HG03432 (cell line): ENCODE results near the gene LAD1.

Source experiments
- ATAC-seq: cut with Tn5 transposase; IDR thresholded peaks from one replicate; pipeline ENCODE4 v1.9.1; 2021; ENCODE audit warnings: mild to moderate bottlenecking, moderate library complexity; ENCODE audit not compliant: unreplicated experiment

Gene LAD1, protein sequence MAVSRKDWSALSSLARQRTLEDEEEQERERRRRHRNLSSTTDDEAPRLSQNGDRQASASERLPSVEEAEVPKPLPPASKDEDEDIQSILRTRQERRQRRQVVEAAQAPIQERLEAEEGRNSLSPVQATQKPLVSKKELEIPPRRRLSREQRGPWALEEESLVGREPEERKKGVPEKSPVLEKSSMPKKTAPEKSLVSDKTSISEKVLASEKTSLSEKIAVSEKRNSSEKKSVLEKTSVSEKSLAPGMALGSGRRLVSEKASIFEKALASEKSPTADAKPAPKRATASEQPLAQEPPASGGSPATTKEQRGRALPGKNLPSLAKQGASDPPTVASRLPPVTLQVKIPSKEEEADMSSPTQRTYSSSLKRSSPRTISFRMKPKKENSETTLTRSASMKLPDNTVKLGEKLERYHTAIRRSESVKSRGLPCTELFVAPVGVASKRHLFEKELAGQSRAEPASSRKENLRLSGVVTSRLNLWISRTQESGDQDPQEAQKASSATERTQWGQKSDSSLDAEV

DNA sequence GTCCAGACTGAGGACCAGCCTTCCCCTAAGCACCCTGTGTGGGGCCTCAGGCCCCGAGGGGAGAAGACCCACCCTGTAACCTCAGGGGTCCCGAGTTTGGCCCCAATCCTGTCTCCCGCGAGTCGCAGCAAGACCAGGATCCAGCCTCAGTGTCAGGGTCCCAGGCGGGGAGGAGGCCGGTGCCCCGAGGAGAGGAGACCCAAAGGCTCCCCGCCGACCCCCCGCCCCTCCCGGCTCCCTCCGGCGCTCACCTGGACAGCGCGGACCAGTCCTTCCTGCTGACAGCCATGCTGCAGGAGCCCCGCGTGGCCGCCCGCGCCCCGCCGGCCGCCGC is at the start of gene LAD1:
TSS of gene LAD1 (minus strand) at position 307 of the 334 bp plus-strand sequence. CDS start at position 289, 18 bp downstream.
- no peak for ATAC-seq

DNA sequence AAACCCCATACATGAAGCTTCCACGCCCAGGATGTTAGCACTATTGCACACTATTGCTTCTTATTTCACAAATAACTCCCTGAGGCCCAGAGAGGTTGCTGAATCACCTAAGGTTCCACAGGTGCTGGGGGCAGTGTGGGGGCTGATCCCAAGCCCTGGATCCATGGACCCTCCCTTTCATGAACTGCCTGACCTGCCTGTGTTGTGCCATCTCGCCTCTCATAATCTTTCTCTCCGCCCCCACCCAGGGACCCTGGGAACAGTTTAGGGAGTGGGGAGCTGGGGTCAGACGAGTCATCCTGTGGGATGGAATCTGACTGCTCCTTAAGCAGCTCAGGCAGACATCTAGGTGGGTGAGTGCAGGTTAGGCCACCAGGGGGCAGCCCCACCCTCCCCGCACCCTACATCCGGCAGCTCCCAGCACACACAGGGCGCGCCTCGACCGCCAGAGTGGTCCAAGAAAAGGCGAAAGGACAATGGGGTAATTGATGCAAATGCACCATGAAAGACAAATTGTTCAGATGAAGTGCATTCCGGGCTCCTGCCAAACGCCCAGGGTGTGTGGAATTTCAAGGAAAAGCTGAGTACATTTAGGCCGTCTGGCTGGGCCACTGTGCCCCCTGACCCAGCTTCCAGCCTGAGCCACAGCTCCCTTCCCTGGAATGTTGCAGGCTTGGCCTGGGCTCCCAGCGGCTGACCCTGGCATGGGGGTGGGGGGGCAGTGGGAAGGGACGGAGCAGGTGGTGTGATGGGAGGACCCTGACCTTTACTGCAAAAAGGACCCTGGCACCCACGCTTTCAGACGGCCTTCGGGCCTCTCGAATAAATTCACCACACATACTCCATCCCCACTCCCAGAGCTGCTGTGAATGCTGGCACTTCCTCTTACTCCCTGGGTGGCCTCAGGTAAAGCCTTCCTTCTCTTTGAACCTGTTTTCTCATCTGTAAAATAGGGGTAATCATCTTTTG is 49.1 kb upstream of the LAD1 start:
- ATAC-seq = peak; percentile 86

DNA sequence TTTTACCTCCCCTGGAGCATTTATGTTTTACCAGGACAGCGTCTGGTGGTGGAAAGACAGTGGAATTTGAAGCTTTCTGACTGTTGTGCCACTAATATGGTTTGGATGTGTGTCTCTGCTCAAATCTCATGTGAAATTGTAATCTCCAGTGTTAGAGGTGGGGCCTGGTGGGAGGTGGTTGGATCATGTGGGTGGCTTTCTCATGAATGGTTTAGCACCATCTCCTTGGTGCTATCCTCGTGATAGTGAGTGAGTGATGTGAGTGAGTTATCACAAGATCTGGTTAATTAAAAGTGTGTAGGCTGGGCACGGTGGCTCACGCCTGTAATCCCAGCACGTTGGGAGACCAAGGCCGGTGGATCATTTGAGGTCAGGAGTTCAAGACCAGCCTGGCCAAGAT is 46.2 kb upstream of the LAD1 start:
- ATAC-seq = no peak

DNA sequence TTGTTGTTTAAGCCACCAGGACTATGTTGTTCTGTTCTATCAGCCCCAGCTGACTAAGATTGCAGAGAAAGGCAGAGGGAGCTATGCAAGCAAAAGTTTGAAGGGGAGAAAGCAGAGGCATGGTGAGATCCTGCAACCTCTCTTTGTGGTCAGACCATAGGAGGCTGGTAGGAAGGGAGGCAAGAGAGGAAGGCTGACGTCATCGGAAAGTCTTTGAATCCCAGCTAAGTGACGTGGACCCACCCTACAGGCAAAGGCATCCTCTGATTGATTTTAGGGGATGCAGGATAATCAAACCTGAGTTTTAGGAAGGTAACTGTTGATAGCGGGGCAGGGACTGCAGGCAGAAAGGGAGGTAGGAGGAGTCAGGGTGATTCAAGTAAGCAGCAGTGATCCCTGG is 45.7 kb upstream of the LAD1 start:
- ATAC-seq = no peak

DNA sequence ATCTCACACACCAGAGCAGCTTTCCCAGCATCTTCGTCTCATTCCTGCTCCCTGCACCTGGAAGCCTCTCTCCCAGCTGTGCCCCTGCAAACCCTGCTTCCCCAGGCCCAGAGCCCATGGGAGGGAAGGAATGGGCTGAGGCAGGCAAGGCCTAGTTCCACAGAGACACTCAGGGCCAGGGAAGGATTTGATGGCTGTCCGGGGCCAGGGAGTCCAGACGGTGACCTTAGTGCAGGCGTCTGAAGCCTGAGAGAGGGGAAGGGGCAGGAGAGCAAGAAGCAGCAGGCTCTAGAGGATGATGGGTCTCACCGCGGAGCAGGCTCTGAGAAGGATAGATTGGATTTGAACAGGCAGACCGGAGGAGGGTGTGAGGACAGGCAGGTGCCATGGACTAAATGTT is 44.6 kb upstream of the LAD1 start:
- no peak for ATAC-seq

DNA sequence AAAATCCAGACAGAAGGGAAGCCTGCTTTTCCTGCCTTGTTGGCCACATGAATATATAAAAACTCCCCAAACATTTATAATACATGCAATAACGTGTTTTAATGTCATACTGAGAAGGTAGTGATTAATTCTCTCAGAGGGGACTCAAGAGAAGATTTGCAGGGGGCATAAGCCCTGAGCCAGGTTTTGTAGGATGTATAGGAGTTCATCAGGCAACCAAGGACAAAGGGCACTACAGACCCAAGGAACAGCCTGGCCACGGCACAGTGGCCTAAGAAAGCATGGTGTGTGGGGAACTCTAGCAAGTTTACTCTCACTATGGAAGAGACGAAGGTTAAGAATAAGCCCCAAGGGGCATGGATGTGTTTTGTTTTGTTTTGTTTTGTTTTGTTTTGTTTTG is 37.8 kb upstream of the LAD1 start:
- ATAC-seq = no peak

DNA sequence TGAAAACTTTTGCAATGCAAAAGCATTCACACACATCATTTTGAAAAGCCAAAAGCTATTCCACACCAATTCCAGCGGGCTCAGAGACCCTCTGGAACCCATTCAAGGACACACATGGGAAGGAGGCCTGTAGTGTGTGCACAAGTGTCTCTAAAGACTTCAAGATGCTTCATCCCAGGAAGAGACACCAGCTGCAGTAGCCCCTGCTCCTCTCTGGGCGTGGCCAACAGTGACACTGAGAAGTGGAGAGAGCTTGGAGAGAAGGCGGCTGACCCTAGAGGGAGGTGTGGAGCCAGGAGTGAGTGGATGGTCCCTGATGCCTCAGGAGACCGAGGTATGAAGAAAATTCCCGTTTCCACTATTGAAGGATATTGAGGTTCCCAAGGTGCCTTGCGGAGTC is 37.3 kb upstream of the LAD1 start:
- ATAC-seq = no peak

DNA sequence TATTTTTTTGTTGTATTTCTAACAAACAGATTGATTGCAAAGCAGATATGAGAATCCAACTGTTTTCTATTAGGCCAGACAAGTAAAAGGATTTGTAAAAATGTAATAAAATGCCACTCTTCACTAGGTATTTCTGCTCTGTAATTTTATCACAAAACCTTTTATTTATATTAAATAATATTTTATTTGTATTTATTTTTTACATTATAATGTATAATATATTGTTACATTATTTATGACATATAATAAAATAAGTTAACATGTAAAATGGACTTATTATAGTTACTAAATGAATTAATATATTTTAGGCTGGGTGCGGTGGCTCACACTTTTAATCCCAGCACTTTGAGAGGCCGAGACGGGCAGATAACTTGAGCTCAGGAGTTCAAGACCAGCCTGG is 35.1 kb upstream of the LAD1 start:
- ATAC-seq = no peak

DNA sequence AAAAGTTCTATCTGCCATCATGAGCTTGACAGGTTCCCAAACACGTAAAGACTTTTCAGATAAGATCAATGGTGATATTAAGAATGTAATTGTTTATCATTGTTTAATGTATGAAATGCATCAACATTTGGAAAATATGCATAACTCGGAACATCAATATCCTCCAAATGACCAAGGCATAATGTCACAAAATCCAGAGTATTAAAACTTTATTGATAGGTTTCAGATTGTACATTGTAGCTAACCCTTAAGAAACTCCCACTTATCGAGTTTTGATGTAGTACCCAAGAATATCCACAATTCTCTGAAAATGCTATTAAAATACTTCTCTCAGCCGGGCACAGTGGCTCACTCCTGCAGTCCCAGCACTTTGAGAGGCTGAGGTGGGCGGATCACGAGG is 34.5 kb upstream of the LAD1 start:
- no peak for ATAC-seq

DNA sequence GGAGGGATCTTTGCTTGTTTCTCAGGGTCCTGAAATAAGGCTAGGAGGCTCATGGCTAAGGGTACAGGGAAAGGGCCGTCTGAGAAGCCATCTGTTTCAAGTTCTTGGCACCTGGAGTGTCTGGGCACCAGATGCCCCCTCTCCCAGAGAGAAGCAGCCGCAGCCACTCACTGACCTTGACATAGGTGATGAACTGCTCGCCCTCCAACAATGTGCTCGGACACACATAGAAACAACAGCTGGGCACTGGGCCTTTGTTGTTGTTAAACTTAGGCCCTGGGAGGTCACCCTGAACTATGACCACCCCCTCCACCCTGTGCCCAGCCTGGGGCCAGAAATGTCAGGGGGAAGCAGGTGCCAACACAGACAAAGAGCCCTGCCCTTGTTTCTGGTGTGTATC is 31.7 kb upstream of the LAD1 start:
- ATAC-seq = no peak

DNA sequence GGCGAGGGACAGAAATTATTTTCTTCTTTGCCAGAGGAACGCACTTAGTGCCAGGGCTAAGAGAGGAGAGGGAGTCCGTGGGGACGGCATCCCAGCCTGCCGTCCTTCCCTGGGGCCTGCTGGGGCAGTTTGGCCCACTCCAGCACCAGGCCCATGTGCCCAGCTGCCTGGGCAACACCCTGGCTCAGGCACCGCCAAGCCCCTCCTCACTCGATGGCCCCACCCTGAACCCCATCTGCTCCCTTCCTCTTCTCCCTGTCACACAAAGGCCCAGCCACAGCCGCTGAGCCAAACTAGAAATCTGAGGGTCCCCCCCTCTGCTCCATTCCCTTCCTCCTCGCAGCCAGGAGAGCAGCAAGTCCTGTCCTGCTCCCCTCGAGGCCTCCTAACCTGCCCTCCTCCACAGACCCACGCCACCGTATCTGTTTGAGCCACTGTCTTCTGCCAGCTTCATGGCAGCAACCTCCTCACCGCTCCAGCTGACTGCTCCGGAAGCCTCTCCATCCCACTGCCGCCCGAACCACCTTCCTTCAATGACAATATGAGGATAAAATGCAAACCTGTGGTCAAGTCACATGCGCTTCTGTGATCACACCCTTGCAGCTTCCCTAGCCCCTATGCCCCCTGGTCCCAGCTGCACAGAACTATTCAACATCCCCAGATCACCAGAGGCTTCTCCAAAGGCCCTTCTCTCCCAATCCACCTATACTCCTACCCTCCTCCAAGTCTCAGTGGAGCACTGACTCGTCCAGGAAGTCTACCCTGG is 30.8 kb upstream of the LAD1 start:
- ATAC-seq = no peak

DNA sequence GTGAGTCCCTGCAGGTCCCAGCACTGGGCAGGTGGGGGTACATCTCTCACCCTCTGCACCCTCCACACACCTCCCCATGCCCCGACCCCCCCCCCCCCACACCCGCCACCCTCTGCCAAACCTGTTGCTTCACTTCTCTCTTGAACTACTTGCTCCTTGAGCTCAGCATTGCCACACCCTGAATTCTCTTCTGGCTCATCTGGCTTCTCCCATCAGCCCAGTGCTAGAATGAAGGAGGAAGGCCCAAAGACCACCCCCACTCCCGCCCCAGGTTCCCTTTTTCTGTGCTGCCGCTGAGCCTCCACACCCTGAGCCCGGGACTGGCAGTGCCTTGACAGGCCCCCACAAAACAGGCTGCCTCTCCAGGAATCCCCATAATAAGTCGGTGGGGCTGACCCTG is 28.8 kb upstream of the LAD1 start:
- ATAC-seq = no peak

DNA sequence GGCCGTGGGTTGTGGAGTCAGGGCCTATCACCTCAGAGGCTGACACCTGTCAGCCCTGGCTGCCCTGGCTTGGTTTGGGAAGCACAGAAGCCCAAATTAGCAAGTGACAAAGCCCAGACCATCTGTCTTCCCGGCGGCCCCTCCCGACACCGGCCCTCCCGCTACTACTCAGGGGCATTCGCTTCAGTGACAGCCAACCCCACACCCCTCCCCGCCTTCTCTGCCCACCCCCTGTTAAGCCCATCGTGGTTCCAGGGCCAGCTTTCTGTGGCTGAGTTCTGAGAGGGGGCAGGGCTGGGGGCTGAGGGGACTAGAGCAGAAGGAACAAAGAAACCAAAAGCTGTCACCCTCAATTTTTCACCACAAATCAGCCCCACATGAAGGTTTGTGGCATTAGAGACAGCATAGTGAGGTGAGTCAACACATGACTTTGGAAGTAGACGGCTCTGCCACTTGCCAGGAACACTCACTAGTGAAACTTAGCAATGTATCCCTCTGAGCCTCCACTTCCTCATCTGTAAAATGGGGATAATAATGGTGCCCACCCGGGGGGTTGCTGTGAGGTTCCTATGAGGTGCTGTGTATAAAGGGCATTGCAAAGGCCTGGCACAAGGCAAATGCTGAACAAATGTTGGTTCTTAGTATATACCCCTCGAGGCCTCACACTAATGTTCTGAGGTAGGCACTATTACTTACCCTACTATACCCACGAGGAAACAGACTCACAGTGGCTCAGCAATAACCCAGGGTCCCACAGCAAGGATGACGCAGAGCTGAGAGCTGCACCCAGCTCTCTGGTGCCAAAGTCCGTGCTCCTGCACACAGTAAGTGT is 27.6 kb upstream of the LAD1 start:
- no peak for ATAC-seq

DNA sequence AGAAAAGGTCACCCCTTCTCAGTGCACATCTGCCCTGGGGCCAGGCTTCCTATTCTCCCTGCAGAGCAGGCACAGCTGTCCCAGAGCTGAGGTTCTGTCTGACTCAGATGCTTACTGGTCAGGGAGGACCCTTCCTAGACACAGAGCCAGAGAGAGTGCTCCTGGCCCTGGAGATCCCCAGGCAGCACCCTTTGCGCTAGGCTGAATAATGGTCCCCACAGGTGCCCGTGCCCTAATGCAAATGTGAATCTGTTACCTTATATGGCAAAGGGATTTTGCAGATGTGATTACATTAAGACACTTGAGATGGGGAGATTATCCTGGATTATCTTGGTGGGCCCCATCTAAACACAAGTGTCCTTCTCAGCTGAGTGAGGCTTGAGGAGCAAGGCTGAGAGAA is 25.0 kb upstream of the LAD1 start:
- ATAC-seq = no peak

DNA sequence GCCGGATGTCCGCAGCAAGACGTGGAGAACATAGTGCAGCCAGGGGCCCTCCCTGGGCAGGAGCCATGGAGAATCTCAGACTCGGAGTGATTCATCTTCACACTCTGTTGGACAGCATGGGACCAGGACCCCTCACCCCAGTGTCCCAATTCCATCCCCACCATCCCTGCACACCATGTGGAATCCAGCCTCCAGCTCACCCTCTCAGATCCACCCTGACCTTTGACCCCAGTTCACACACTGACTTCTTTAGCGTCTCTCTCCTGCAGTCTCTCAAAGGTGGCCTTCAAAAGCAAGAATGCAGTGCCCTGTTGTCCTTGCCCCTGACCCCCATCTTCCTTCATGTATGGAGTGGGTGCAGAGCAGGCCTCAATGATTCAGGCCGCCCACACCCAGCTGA is 24.5 kb upstream of the LAD1 start:
- ATAC-seq = no peak

DNA sequence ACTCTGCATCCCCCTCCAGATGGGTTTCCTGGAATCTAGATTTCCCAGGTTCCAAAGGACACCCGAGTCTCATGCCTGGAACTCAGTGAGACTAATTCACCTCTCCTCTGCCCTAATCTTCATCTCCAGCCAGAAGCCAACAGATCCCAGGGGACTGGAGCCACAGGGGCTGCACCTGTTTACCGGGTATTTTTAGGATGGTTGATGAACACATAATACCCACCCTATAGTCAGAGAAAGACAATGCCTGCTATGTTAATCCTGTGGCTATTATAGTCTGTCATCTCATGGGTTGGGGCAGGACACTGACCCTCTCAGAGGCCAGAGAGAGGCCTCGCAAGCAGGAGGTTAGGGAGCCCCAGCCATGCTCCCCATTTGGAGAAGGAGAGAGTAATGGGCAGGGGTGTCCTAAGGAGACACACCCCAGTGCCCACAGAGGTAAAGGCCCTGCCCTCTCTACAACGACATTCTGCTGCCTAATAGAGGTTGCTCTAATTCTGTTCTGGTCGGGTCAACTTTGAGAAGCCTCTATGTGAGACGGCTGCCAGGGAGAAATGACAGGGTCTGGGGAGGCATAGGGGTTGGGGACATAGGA is 23.4 kb upstream of the LAD1 start:
- ATAC-seq = no peak

DNA sequence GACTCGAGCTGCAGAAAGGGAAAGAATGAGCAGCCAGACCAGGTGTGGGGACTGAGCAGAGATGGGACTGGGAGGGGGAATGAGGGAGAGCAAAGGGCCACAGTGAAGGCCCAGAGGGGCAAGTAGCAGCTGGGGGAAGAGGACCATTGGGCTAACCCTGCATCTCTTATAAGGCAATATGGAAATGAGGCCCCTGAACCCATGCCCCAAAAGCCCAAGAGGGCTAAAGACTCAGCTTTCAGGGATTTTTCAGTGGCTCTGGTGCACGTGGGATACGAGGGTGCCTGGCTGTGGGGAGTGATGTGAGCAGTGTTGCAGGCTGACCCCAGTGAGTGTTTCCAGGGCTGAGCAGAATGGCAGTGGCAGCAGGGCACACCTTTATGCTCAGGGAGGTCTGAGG is 22.9 kb upstream of the LAD1 start:
- ATAC-seq = no peak

DNA sequence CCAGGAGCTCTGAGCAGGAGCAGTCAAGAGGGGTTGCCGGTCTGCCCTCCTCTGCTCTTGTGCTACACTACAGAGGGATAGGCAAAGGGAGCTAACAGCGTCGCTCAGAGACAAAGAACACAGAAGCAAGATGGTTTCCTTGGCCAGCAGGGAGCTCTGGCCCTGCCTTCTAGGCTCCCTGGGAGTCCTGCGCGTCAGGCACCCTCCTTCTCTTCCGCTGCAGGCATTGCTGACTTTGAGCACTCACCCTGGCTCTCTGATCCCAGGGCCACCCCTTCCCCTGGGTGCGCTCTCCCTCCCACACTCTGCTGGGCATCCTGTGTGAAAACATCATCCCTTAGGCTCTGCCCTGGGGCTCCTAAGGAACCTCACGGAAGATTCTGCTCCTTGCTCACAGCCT is 21.9 kb upstream of the LAD1 start:
- no peak for ATAC-seq

DNA sequence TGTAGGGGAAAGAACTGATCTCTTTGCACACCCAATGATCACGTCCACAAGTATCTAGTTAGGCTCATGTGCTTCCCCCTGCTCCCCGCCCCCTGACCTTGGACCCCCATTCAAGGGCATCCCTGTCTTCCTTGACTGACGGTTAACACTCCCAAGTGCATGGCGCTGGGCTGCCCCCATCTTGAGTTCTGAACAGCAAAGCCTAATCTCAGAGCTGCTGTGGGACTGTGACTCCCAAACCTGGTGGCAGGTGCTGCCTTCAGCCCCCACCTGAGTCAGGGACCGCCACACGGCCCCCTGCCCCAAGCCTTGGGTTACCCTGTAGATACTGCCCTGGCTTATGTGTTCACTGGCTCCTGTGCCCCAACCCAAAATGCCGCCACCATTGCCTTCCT is 21.5 kb upstream of the LAD1 start:
- no peak for ATAC-seq
